Panc1 (cell line): ENCODE measurements around the gene MAN2A2.

Source experiments
- POLR2AphosphoS5 ChIP-seq: IDR thresholded peaks from 2 replicates; pipeline ENCODE4 v1.6.1; 2012; ENCODE audit warnings: mild to moderate bottlenecking, low read depth, low read length, moderate library complexity
- TCF7L2 ChIP-seq: IDR thresholded peaks from 2 replicates; pipeline ENCODE4 v1.6.1; 2011; ENCODE audit warnings: mild to moderate bottlenecking, low read depth, low read length, inconsistent platforms
- TF ChIP-seq, protein P1 (sequence below), 2 experiments: IDR thresholded peaks; 2 replicates each; pipeline ENCODE4 v1.6.1; 2011 to 2012; ENCODE audit warnings: low read depth in 2 of 2, control low read depth in 1 of 2, low read length in 1 of 2, mild to moderate bottlenecking in 1 of 2, moderate library complexity in 1 of 2; ENCODE audit not compliant: insufficient read depth in 1 of 2
- TF ChIP-seq, protein P2 (sequence below): fragments of 450-650 bp; IDR thresholded peaks from 2 replicates; pipeline ENCODE4 v1.5.1; 2017; ENCODE audit warnings: mild to moderate bottlenecking

DNA sequence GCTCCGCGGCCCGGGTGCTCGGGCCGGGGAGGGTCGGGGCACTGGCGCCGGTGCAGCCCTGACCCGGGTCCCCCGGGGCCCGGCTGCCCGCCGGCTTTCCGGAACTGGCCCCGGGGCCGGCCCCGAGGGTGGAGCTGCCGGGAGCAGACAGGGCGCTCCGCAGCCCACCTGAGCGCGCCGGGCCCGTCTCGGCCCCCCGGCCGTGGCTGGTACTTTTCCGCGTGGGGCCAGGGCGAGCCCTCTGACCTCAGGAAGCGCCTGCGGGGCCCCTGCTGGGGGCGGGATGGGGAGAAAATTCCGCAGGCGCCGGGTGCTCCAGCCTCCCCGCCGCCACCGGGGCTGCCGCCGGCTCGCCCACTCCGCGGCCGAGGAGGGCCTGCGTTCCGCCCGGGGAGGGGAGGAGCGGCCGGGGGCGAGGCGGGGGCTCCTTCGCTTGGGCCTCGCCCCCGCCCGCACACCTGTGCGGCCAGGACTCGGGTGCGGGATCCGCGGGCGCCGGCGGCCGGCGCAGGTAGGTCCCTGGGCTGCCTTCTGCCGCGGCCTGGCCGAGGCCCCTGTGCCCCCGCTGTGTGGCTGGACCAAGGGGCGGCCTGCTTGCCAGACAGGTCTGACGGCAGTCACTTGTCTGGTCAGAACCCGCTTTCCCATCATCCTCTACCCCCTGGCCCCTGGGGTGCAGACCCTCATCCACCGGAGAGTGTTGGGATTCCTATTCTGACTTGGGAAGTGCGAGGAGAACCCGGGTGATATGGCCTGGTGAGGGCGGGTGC lies 31.2 kb upstream of the MAN2A2 start:
- TF ChIP-seq, protein P1, sequence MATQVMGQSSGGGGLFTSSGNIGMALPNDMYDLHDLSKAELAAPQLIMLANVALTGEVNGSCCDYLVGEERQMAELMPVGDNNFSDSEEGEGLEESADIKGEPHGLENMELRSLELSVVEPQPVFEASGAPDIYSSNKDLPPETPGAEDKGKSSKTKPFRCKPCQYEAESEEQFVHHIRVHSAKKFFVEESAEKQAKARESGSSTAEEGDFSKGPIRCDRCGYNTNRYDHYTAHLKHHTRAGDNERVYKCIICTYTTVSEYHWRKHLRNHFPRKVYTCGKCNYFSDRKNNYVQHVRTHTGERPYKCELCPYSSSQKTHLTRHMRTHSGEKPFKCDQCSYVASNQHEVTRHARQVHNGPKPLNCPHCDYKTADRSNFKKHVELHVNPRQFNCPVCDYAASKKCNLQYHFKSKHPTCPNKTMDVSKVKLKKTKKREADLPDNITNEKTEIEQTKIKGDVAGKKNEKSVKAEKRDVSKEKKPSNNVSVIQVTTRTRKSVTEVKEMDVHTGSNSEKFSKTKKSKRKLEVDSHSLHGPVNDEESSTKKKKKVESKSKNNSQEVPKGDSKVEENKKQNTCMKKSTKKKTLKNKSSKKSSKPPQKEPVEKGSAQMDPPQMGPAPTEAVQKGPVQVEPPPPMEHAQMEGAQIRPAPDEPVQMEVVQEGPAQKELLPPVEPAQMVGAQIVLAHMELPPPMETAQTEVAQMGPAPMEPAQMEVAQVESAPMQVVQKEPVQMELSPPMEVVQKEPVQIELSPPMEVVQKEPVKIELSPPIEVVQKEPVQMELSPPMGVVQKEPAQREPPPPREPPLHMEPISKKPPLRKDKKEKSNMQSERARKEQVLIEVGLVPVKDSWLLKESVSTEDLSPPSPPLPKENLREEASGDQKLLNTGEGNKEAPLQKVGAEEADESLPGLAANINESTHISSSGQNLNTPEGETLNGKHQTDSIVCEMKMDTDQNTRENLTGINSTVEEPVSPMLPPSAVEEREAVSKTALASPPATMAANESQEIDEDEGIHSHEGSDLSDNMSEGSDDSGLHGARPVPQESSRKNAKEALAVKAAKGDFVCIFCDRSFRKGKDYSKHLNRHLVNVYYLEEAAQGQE (IDR thresholded peaks at IDR 0.05; ENCODE audit: insufficient read depth in 1 of 2, low read depth in 2 of 2, low read length in 1 of 2), result no peak
- TF ChIP-seq, protein P2, sequence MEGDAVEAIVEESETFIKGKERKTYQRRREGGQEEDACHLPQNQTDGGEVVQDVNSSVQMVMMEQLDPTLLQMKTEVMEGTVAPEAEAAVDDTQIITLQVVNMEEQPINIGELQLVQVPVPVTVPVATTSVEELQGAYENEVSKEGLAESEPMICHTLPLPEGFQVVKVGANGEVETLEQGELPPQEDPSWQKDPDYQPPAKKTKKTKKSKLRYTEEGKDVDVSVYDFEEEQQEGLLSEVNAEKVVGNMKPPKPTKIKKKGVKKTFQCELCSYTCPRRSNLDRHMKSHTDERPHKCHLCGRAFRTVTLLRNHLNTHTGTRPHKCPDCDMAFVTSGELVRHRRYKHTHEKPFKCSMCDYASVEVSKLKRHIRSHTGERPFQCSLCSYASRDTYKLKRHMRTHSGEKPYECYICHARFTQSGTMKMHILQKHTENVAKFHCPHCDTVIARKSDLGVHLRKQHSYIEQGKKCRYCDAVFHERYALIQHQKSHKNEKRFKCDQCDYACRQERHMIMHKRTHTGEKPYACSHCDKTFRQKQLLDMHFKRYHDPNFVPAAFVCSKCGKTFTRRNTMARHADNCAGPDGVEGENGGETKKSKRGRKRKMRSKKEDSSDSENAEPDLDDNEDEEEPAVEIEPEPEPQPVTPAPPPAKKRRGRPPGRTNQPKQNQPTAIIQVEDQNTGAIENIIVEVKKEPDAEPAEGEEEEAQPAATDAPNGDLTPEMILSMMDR, result no peak
- no peak for TF ChIP-seq TCF7L2
- TF ChIP-seq POLR2AphosphoS5, result no peak
